GM12865 (cell line): Measurements from ENCODE around the gene IKZF4.
"Not testable (repeated sequence)": the region's sequence is repeated elsewhere in the genome, so short reads cannot be mapped to it uniquely, and the experiment has no call there.

Source experiments
- DNase-seq: peaks from one replicate; pipeline ENCODE4 v3.0.0; 2010; ENCODE audit warnings: low read depth
- H3K4me3 ChIP-seq: 2 replicates; pipeline ENCODE4 v1.5.1; 2011; ENCODE audit warnings: mild to moderate bottlenecking, low read depth, low read length, control low read depth
- TF ChIP-seq, protein P1 (sequence below): IDR thresholded peaks from 2 replicates; pipeline ENCODE4 v1.5.1; 2011; ENCODE audit warnings: low read length, control low read depth, low read depth, inconsistent platforms; ENCODE audit not compliant: insufficient read depth; ENCODE audit errors: missing control alignments

Gene IKZF4

DNA sequence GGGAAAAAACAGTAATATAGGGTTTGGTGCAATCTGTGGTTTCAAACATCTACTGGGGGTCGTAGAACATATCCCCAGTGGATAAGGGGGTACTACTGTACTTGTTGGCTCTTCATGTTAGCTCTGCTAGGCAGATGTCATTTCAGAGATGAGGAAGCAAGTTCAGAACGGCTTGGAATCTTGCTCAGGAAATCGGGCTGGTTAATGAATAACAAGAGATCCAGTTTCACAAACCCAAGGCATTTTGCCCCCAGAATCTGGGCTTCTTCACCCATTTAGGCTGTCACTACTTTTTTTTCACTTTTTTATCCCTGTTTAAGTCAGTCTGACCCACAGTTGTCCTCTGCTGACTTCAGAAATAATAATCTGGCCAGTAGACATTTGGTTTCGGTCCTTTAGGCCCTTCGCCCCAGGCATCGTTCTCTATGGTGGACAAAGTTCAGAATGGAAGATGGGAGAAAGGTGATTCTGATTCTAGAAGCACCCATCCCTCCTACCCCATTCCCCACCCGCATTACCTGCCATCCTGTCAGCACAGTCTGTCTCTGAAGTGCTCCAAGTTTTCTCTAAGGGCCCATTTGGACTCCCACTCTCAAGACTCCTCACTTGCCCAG lies 19.2 kb upstream of the IKZF4 start:
- H3K4me3 ChIP-seq, result no peak overlapping the region
- DNase-seq, result no peak
- TF ChIP-seq, protein P1, sequence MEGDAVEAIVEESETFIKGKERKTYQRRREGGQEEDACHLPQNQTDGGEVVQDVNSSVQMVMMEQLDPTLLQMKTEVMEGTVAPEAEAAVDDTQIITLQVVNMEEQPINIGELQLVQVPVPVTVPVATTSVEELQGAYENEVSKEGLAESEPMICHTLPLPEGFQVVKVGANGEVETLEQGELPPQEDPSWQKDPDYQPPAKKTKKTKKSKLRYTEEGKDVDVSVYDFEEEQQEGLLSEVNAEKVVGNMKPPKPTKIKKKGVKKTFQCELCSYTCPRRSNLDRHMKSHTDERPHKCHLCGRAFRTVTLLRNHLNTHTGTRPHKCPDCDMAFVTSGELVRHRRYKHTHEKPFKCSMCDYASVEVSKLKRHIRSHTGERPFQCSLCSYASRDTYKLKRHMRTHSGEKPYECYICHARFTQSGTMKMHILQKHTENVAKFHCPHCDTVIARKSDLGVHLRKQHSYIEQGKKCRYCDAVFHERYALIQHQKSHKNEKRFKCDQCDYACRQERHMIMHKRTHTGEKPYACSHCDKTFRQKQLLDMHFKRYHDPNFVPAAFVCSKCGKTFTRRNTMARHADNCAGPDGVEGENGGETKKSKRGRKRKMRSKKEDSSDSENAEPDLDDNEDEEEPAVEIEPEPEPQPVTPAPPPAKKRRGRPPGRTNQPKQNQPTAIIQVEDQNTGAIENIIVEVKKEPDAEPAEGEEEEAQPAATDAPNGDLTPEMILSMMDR, result no peak

DNA sequence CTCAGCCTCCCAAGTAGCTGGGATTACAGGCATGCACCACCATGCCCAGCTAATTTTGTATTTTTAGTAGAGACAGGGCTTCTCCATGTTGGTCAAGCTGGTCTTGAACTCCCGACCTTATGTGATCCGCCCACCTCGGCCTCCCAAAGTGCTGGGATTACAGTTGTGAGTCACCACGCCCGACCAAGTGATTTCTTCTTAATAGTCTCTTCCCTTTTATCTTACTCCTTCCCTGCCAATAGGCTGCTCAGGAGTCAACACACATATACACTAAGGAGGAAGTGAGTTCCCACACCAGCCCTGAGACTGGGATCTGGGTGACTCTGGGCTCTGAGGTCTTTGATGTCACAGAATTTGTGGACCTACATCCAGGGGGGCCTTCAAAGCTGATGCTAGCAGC lies 17.5 kb upstream of the IKZF4 start:
- not testable (repeated sequence) for H3K4me3 ChIP-seq, DNase-seq

GRCh38 chr12:56004211-56004610 lies 16.6 kb upstream of the IKZF4 start:
- DNase-seq, result no peak
- no peak overlapping the region for H3K4me3 ChIP-seq
- TF ChIP-seq, protein P1, result no peak

DNA sequence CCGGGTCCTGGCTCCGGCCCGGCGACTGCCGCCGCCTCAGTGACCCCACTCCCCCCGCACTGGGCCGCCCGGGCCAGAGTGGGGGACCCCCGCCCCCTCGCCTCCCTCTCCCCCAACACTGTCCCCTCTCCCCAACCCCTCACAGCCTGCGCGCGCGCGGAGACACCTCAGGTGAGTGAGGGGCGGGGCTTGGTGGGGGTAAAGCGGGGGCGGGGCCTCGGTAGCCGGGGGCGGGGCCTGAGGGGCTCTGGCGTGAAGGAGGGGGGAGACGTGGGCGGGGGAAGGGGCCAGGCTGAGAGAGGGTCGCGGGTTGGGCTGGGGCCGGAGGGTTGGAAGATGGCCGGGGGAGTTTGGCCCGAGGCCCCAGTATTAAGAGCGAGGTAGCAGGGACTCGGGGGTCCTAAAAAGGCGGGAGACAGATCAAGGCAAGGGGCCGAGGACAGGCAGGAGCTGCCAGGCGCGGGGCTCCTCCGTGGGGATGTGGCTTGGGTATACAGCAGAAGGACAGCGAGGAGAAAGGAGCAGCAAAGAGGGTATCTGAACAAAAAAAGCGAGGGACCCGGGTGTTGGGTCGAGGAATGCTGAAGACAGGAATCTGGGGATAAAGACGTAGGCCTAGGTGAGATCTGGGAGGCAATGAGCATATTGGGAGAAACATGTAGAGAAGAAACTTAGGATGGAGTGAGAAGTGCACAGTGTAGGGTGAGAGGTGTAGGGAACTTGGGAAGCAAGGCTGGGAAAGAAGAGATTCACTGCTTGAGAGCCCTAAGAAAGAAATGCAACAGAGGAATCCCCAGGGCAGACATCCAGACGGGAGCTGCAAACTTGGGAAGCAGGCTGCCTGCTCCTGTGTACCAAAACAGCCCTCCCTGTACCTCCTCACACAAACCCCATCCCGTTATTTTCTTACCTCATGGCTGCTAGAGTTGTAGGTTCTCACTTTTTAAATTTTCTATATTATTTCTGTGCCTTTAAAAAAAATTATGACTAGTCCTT lies 13.0 kb upstream of the IKZF4 start:
- H3K4me3 ChIP-seq, result peak overlapping the region; percentile 71
- TF ChIP-seq, protein P1, result no peak
- DNase-seq, result peak; percentile 56

GRCh38 chr12:56010111-56010570 lies 10.7 kb upstream of the IKZF4 start:
- TF ChIP-seq, protein P1, result no peak
- DNase-seq, result no peak
- no peak overlapping the region for H3K4me3 ChIP-seq

DNA sequence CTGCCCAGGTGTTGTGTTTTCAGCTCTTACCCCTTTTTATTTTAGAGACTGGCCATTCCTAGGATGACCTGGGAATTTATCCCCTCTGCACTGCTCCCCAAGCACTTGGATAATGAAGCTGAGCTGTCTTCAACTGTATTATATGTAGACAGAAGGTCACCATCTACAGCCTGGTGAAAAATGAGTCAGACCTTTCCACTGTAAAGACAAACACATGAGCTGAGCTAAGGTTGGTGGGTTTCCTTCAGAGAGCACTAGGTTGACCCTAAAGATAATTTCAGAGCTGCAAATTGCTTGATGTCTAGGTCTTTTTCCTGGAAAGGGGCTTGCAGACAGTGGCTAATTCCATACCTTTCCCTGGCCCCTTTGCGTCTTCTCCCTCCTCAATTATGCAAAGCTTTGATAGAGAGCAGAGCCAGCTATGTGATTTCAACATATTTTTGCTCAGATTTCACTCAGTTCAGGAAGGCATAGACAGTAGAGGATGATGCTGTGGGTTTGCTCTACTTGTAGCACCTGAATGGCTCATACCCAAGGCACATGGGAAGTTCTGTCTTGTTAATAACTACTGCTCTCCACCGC lies 9.2 kb upstream of the IKZF4 start:
- no peak for DNase-seq
- no peak overlapping the region for H3K4me3 ChIP-seq
- TF ChIP-seq, protein P1, result no peak

GRCh38 chr12:56013482-56013881 lies 7.4 kb upstream of the IKZF4 start:
- TF ChIP-seq, protein P1, result no peak
- H3K4me3 ChIP-seq, result no peak overlapping the region
- DNase-seq, result no peak
